ENCODE measurements around the gene FGF1. TPM values are rescaled to one million over a fixed set of nuclear protein-coding genes. Genes with fewer than 3 reads are reported as not detected.

Gene FGF1
- total RNA-seq, 2 donors from 2014 or later: 11.4 to 56.7 TPM

DNA sequence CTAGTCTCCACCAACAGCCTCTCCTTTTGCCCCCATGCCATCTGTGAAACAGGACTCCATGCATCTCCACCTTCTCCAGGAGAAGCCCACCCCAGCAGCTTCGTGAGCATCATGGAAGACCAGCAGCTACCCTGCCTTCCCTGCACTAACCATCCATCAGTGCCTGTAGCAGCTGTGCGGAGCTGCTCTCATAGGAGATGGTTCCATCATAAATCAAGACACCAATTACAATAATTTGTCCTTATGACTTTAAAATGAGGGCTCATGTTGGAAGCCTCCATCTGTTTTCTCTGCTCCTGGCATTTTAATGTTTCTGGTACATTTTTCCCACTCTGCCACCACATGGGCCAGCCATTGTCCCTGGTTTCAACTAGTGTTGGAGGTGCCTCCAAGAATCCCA, 69.9 kb downstream of the FGF1 start:
- Histone ChIP-seq H3K27ac (no peak overlapping the region), H3K4me3 (no peak overlapping the region), H3K9me3 (no peaks in the 10 kb centered on the region), H3K36me3 (no peaks in the 10 kb centered on the region), H3K4me1 (ENCODE audit: control insufficient read depth in 1 of 2, low read depth in 2 of 2) (peaks cover 0 to 3% of the 10 kb centered on the region in 2 donors), H3K27me3 (replicated peaks; ENCODE audit: insufficient read depth) (no peaks in the 10 kb centered on the region)
- ATAC-seq (ENCODE audit: insufficient number of reproducible peaks, low FRiP score, low read depth) (no peak), DNase-seq (ENCODE audit: low spot score) (no peak)
- TF ChIP-seq, protein P1, sequence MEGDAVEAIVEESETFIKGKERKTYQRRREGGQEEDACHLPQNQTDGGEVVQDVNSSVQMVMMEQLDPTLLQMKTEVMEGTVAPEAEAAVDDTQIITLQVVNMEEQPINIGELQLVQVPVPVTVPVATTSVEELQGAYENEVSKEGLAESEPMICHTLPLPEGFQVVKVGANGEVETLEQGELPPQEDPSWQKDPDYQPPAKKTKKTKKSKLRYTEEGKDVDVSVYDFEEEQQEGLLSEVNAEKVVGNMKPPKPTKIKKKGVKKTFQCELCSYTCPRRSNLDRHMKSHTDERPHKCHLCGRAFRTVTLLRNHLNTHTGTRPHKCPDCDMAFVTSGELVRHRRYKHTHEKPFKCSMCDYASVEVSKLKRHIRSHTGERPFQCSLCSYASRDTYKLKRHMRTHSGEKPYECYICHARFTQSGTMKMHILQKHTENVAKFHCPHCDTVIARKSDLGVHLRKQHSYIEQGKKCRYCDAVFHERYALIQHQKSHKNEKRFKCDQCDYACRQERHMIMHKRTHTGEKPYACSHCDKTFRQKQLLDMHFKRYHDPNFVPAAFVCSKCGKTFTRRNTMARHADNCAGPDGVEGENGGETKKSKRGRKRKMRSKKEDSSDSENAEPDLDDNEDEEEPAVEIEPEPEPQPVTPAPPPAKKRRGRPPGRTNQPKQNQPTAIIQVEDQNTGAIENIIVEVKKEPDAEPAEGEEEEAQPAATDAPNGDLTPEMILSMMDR (IDR thresholded peaks at IDR 0.05): no peak

DNA sequence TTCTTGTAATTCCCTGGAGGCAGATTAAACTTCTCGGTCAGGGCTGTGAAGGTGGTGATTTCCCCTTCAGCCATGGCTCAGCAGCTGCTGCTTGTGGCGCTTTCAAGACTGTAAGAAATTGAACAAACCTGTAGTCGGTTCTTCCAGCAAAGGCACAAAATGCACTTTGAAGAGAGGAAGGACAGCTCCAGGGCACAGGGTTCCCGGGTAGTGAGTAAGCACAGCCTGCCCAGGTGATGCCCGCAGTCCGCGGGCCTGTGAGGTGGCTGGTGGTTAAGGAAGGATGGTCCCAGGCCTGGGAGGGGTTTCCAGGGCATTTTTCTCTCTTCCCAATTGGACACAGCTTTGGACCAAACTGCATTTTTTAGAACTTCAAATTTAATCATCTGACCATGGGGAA, 71.8 kb downstream of the FGF1 start:
- Histone ChIP-seq H3K27ac (no peak overlapping the region), H3K9me3 (no peaks in the 10 kb centered on the region), H3K4me1 (ENCODE audit: control insufficient read depth in 1 of 2, low read depth in 2 of 2) (no peaks in the 10 kb centered on the region), H3K27me3 (replicated peaks; ENCODE audit: insufficient read depth) (no peaks in the 10 kb centered on the region), H3K4me3 (no peak overlapping the region), H3K36me3 (no peaks in the 10 kb centered on the region)
- DNase-seq (ENCODE audit: low spot score): no peak
- TF ChIP-seq, protein P1 (IDR thresholded peaks at IDR 0.05): no peak
- no peak for ATAC-seq (ENCODE audit: insufficient number of reproducible peaks, low FRiP score, low read depth)

DNA sequence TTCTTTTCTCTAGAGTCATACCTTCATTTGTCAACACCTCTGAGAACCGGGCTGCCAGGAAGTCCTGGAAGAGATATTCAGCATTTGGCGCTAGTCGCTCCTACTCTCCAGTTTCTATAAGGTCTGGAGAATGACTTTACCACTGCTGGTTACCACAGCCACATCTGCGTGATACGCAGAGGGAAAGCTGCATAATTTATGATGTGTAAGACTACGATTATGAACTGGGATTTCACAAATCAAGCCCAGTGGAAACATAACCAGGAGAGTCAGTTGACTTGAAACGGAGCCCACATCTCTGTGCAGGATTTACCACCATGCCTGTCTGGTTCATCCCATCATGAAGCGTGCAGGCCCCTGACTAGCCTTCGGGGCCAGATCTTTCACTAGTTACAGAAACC, 72.6 kb downstream of the FGF1 start:
- no peak for DNase-seq (ENCODE audit: low spot score)
- no peak overlapping the region for H3K4me3 ChIP-seq
- no peaks in the 10 kb centered on the region for H3K4me1 ChIP-seq (ENCODE audit: control insufficient read depth in 1 of 2, low read depth in 2 of 2)
- ATAC-seq (ENCODE audit: insufficient number of reproducible peaks, low FRiP score, low read depth): no peak
- no peaks in the 10 kb centered on the region for H3K9me3 ChIP-seq
- H3K36me3 ChIP-seq: no peaks in the 10 kb centered on the region
- H3K27ac ChIP-seq: no peak overlapping the region
- H3K27me3 ChIP-seq (replicated peaks; ENCODE audit: insufficient read depth): no peaks in the 10 kb centered on the region
- TF ChIP-seq, protein P1 (IDR thresholded peaks at IDR 0.05): no peak

DNA sequence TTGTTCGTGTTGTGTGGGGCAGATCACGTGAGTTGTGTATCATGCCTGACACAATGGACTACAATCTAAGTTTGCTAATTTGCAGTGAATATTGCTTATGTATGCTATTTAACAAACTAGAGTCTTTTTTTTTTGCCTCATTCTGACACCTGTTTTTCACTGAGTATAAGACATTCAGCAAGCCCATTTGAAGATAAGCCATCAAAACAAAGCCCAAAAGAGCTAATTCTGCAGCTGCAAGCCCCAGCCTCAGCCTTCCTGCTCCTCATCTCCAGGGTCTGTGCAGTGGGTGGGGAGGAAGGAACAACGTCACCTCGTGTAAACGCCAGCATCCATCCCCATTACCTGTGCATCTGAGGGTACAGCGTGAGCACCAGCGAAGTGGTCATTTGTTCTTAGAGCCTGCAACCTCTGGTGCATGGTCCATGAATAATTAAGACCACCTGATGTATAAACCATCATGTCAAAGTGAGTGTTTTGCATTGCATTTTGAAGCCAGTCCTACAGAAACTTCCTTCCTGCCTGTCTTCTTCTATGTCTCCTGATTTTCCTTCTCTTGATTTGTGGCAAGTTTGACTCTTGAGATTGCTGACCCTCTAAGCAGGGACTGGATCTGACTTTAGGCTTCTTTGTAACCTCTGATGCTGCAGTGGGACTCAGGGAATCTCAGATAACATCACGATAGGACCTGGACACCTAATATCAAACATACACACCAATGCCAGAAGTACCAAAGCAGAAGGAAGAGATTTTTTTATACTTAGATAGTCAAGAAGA, 73.2 kb downstream of the FGF1 start:
- Histone ChIP-seq H3K9me3 (no peaks in the 10 kb centered on the region), H3K4me3 (no peak overlapping the region)
- no peak for ATAC-seq (ENCODE audit: insufficient number of reproducible peaks, low FRiP score, low read depth)

DNA sequence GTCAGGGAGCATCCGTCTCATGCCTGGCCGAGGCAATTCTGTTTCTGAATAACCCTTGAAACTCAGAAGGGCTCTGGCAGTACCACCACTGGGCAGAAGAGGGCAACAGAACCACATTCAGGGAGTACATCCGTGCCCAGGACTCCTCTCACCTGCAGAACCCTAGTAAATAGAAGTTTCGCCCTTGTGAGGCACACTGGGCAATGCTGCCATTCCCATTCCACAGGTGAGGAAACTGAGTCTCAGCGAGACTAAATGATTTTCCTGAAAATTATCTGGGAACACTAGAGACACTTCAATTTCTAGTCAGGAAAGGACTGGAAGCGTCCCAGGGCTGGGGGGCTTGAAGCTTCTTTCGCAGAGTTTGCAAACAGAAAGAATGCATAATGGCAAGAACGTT, 74.7 kb downstream of the FGF1 start:
- ATAC-seq (ENCODE audit: insufficient number of reproducible peaks, low FRiP score, low read depth) (peak; percentile 64), DNase-seq (ENCODE audit: low spot score) (peak; percentile 39)
- no peak overlapping the region for H3K4me3 ChIP-seq
- H3K27ac ChIP-seq: no peak overlapping the region
- H3K4me1 ChIP-seq (ENCODE audit: control insufficient read depth in 1 of 2, low read depth in 2 of 2): peaks cover 4 to 8% of the 10 kb centered on the region in 2 donors
- no peaks in the 10 kb centered on the region for H3K27me3 ChIP-seq (replicated peaks; ENCODE audit: insufficient read depth)
- TF ChIP-seq, protein P1 (IDR thresholded peaks at IDR 0.05): peak; percentile 96
- no peaks in the 10 kb centered on the region for H3K36me3 ChIP-seq
- no peaks in the 10 kb centered on the region for H3K9me3 ChIP-seq

More for the DNA sequence above, 73.2 kb downstream of the FGF1 start:
- no peak for DNase-seq (ENCODE audit: low spot score)
- no peak overlapping the region for H3K27ac ChIP-seq
- no peaks in the 10 kb centered on the region for H3K36me3 ChIP-seq
- TF ChIP-seq, protein P1 (IDR thresholded peaks at IDR 0.05): no peak
- H3K4me1 ChIP-seq (ENCODE audit: control insufficient read depth in 1 of 2, low read depth in 2 of 2): peaks cover 3 to 4% of the 10 kb centered on the region in 2 donors
- no peaks in the 10 kb centered on the region for H3K27me3 ChIP-seq (replicated peaks; ENCODE audit: insufficient read depth)
